Urinary bladder (tissue), 2 donors: Measurements from ENCODE around the gene SYCP1. TPM values are rescaled to one million over a fixed set of nuclear protein-coding genes. Genes with fewer than 3 reads are reported as not detected.

Experiments
- polyA plus RNA-seq: library from polyadenylated mRNA; stranded (reverse); fragments of 200-250 nt; gene quantifications from one replicate; pipeline ENCODE4 v1.2.3, GENCODE V29; 2013
- total RNA-seq: library from RNA; depleted of rRNA; stranded (reverse); fragments of >200 nt; gene quantifications from one replicate; pipeline ENCODE4 v1.2.3, GENCODE V29; 2014
- donor health status: healthy.

The SYCP1 gene
- total and polyA plus RNA-seq, 2 donors, result not detected

Other genes with a start within 250 kb of the SYCP1 start
- gene DENND2C, start 184.8 kb upstream of the SYCP1 start, total RNA-seq, result 8.8 TPM
- 1.9 TPM for gene DENND2C, start 184.8 kb upstream of the SYCP1 start, polyA plus RNA-seq
- gene AMPD1, start 159.3 kb upstream of the SYCP1 start, total RNA-seq, result 1.9 TPM
- gene AMPD1, start 159.3 kb upstream of the SYCP1 start, polyA plus RNA-seq, result not detected
- gene NRAS, start 138.1 kb upstream of the SYCP1 start, total RNA-seq, result 46.5 TPM
- 11.5 TPM for gene NRAS, start 138.1 kb upstream of the SYCP1 start, polyA plus RNA-seq
- 504 TPM for gene CSDE1, start 96.9 kb upstream of the SYCP1 start, total RNA-seq
- 357 TPM for gene CSDE1, start 96.9 kb upstream of the SYCP1 start, polyA plus RNA-seq
- 104 TPM for gene SIKE1, start 74.2 kb upstream of the SYCP1 start, total RNA-seq
- 23.5 TPM for gene SIKE1, start 74.2 kb upstream of the SYCP1 start, polyA plus RNA-seq
- not detected for gene TSHB, start 175.0 kb downstream of the SYCP1 start, total RNA-seq
- not detected for gene TSHB, start 175.0 kb downstream of the SYCP1 start, polyA plus RNA-seq
- 55.4 TPM for gene TSPAN2, start 234.6 kb downstream of the SYCP1 start, total RNA-seq
- gene TSPAN2, start 234.6 kb downstream of the SYCP1 start, polyA plus RNA-seq, result 51.1 TPM